Right forelimb (tissue), 1 donor: Measurements from ENCODE around the gene CELF2.

Source experiments
- DNase-seq: peaks from one replicate; pipeline ENCODE4 v3.0.0-alpha.2; 2018

CELF2 gene

GRCh38 chr10:11023009-11023953 lies 5.6 kb downstream of the CELF2 start:
- DNase-seq, result no peak

GRCh38 chr10:11024596-11024995 lies 6.9 kb downstream of the CELF2 start:
- DNase-seq, result no peak

- DNase-seq, result no peak
Observed at GRCh38 chr10:11025978-11026377, 8.3 kb downstream of the CELF2 start.

- no peak for DNase-seq
Observed at GRCh38 chr10:11026773-11027172, 9.1 kb downstream of the CELF2 start.

- no peak for DNase-seq
Observed at GRCh38 chr10:11034762-11035161, 17.1 kb downstream of the CELF2 start.

GRCh38 chr10:11035301-11035991 lies 17.8 kb downstream of the CELF2 start:
- DNase-seq, result no peak

GRCh38 chr10:11036424-11037011 lies 18.8 kb downstream of the CELF2 start:
- no peak for DNase-seq

- DNase-seq, result no peak
Observed at GRCh38 chr10:11037991-11038390, 20.3 kb downstream of the CELF2 start.

GRCh38 chr10:11042357-11042756 lies 24.7 kb downstream of the CELF2 start:
- no peak for DNase-seq

- DNase-seq, result no peak
Observed at GRCh38 chr10:11043039-11043438, 25.4 kb downstream of the CELF2 start.

GRCh38 chr10:11043446-11044127 lies 25.9 kb downstream of the CELF2 start:
- no peak for DNase-seq

GRCh38 chr10:11045487-11045886 lies 27.8 kb downstream of the CELF2 start:
- no peak for DNase-seq

- DNase-seq, result no peak
Observed at GRCh38 chr10:11045995-11046775, 28.5 kb downstream of the CELF2 start.

GRCh38 chr10:11046776-11047160 lies 29.1 kb downstream of the CELF2 start:
- no peak for DNase-seq

- DNase-seq, result no peak
Observed at GRCh38 chr10:11048707-11049278, 31.1 kb downstream of the CELF2 start.

- DNase-seq, result no peak
Observed at GRCh38 chr10:11049806-11050205, 32.1 kb downstream of the CELF2 start.

- no peak for DNase-seq
Observed at GRCh38 chr10:11050301-11051287, 32.9 kb downstream of the CELF2 start.

GRCh38 chr10:11057018-11057417 lies 39.3 kb downstream of the CELF2 start:
- DNase-seq, result no peak

GRCh38 chr10:11057448-11057847 lies 39.8 kb downstream of the CELF2 start:
- DNase-seq, result no peak

GRCh38 chr10:11057994-11058393 lies 40.3 kb downstream of the CELF2 start:
- no peak for DNase-seq

GRCh38 chr10:11058965-11059364 lies 41.3 kb downstream of the CELF2 start:
- no peak for DNase-seq
